Liver (tissue), 9 donors: ENCODE measurements around the gene LRIT2. TPM values are rescaled to one million over a fixed set of nuclear protein-coding genes. Genes with fewer than 3 reads are reported as not detected.

Experiments
- DNase-seq: peaks from one replicate; pipeline ENCODE4 v3.0.0-alpha.2; 2017; ENCODE audit warnings: low spot score
- H3K27ac ChIP-seq, 2 donors: one replicate each; pipeline ENCODE4 v1.7.0; 2013; ENCODE audit warnings: inconsistent platforms in 2 of 2, low read length in 2 of 2, control low read depth in 1 of 2, low read depth in 1 of 2, mild to moderate bottlenecking in 1 of 2
- H3K27me3 ChIP-seq, 4 donors: one replicate each; pipeline versions ENCODE4 v1.6.1 to v1.7.0; 2013; ENCODE audit warnings: low read length in 3 of 4, inconsistent platforms in 1 of 4, mild to moderate bottlenecking in 1 of 4, moderate library complexity in 1 of 4; ENCODE audit not compliant: control insufficient read depth in 4 of 4, insufficient read depth in 4 of 4
- H3K36me3 ChIP-seq, 4 donors: one replicate each; pipeline versions ENCODE4 v1.6.1 to v1.7.0; 2013; ENCODE audit warnings: low read length in 3 of 4, mild to moderate bottlenecking in 3 of 4, low read depth in 1 of 4, moderate library complexity in 1 of 4; ENCODE audit not compliant: control insufficient read depth in 4 of 4, insufficient read depth in 3 of 4
- H3K4me1 ChIP-seq, 4 donors: one replicate each; pipeline versions ENCODE4 v1.6.1 to v1.7.0; 2013; ENCODE audit warnings: low read length in 3 of 4, mild to moderate bottlenecking in 3 of 4, moderate library complexity in 1 of 4; ENCODE audit not compliant: control insufficient read depth in 4 of 4, insufficient read depth in 4 of 4
- H3K4me3 ChIP-seq, 3 donors: one replicate each; pipeline versions ENCODE4 v1.6.1 to v1.7.0; 2013; ENCODE audit warnings: low read length in 3 of 3, control low read depth in 1 of 3, low read depth in 1 of 3, mild to moderate bottlenecking in 1 of 3
- H3K9ac ChIP-seq, 2 donors: one replicate each; pipeline ENCODE4 v1.7.0; 2013; ENCODE audit warnings: low read length in 2 of 2, mild to moderate bottlenecking in 2 of 2, moderate library complexity in 2 of 2, control low read depth in 1 of 2, low read depth in 1 of 2
- H3K9me3 ChIP-seq, 4 donors: one replicate each; pipeline versions ENCODE4 v1.6.1 to v1.7.0; 2013; ENCODE audit warnings: low read length in 3 of 4; ENCODE audit not compliant: control insufficient read depth in 4 of 4
- EGR1 ChIP-seq, 2 donors: IDR thresholded peaks; 2 replicates each; pipeline ENCODE4 v1.6.1; 2016 to 2018; ENCODE audit warnings: antibody characterized with exemption in 2 of 2, low read depth in 2 of 2
- FOXA1 ChIP-seq: IDR thresholded peaks from 2 replicates; pipeline ENCODE4 v1.6.1; 2016; ENCODE audit warnings: antibody characterized with exemption
- FOXA2 ChIP-seq: IDR thresholded peaks from 2 replicates; pipeline ENCODE4 v1.6.1; 2016; ENCODE audit warnings: antibody characterized with exemption
- GABPA ChIP-seq, 2 donors: IDR thresholded peaks in 1 of 2; conservative IDR thresholded peaks in 1 of 2; 2 replicates each; pipeline ENCODE4 v1.6.1; 2016; ENCODE audit warnings: antibody characterized with exemption in 2 of 2, mild to moderate bottlenecking in 1 of 2, moderate library complexity in 1 of 2
- HNF4A ChIP-seq, 2 donors: conservative IDR thresholded peaks; 2 replicates each; pipeline ENCODE4 v1.6.1; 2016; ENCODE audit warnings: antibody characterized with exemption in 2 of 2, mild to moderate bottlenecking in 2 of 2
- HNF4G ChIP-seq: IDR thresholded peaks from 2 replicates; pipeline ENCODE4 v1.6.1; 2016; ENCODE audit warnings: antibody characterized with exemption
- JUND ChIP-seq, 2 donors: IDR thresholded peaks; 2 replicates each; pipeline ENCODE4 v1.6.1; 2016; ENCODE audit warnings: antibody characterized with exemption in 2 of 2
- MAX ChIP-seq: IDR thresholded peaks from 2 replicates; pipeline ENCODE4 v1.6.1; 2016; ENCODE audit warnings: antibody characterized with exemption
- NR2F2 ChIP-seq: IDR thresholded peaks from 2 replicates; pipeline ENCODE4 v1.6.1; 2016; ENCODE audit warnings: antibody characterized with exemption
- RAD21 ChIP-seq, 2 donors: IDR thresholded peaks; 2 replicates each; pipeline ENCODE4 v1.6.1; 2016; ENCODE audit warnings: antibody characterized with exemption in 2 of 2, mild to moderate bottlenecking in 2 of 2
- RXRA ChIP-seq, 2 donors: IDR thresholded peaks; 2 replicates each; pipeline ENCODE4 v1.6.1; 2017 to 2018; ENCODE audit warnings: antibody characterized with exemption in 2 of 2, mild to moderate bottlenecking in 1 of 2
- SP1 ChIP-seq: IDR thresholded peaks from 2 replicates; pipeline ENCODE4 v1.6.1; 2018; ENCODE audit warnings: antibody characterized with exemption, mild to moderate bottlenecking
- TAF1 ChIP-seq: conservative IDR thresholded peaks from 2 replicates; pipeline ENCODE4 v1.6.1; 2016; ENCODE audit warnings: antibody characterized with exemption, mild to moderate bottlenecking
- YY1 ChIP-seq: IDR thresholded peaks from 2 replicates; pipeline ENCODE4 v1.6.1; 2016; ENCODE audit warnings: antibody characterized with exemption, mild to moderate bottlenecking
- ZBTB33 ChIP-seq: IDR thresholded peaks from 2 replicates; pipeline ENCODE4 v1.6.1; 2016; ENCODE audit warnings: antibody characterized with exemption
- WGBS: extraction: QIAGEN DNeasy Blood & Tissue Kit; methylation state at CpG from one replicate; pipeline ENCODE4 v1.1.7; 2013; 5-methylcytosine and 5-hydroxymethylcytosine counted together
- polyA plus RNA-seq, 2 donors: library from polyadenylated mRNA; stranded (reverse) in 1 of 2; unstranded in 1 of 2; fragments of 200-250 nt in 1 of 2; fragments of >200 nt in 1 of 2; fragmentation: Nextera tagmentation in 1 of 2; extraction: Ambion mirVana in 1 of 2; gene quantifications; one replicate each; pipeline versions ENCODE4 v1.2.1 to v1.2.3, GENCODE V29; 2013 to 2015
- total RNA-seq, 2 donors: library from RNA; depleted of rRNA; stranded (reverse); fragments of >200 nt; gene quantifications; one replicate each; pipeline ENCODE4 v1.2.3, GENCODE V29; 2014
- TF ChIP-seq, protein P1 (sequence below): IDR thresholded peaks from 2 replicates; pipeline ENCODE4 v1.6.1; 2016; ENCODE audit warnings: antibody characterized with exemption, mild to moderate bottlenecking
- TF ChIP-seq, protein P2 (sequence below): fragments of 150-350 bp; IDR thresholded peaks from 2 replicates; pipeline ENCODE4 v1.5.1; 2017; ENCODE audit warnings: improper control_type of control experiment, low read depth, low read length; ENCODE audit not compliant: missing input control
- TF ChIP-seq, protein P3 (sequence below): IDR thresholded peaks from 2 replicates; pipeline ENCODE4 v1.6.1; 2016; ENCODE audit warnings: antibody characterized with exemption
- donor health status: healthy.
- donor health status: healthy.
- donor health status: healthy.
- donor health status: healthy.
- donor health status: healthy.

Gene LRIT2
- total and polyA plus RNA-seq, 4 donors, result not detected

DNA sequence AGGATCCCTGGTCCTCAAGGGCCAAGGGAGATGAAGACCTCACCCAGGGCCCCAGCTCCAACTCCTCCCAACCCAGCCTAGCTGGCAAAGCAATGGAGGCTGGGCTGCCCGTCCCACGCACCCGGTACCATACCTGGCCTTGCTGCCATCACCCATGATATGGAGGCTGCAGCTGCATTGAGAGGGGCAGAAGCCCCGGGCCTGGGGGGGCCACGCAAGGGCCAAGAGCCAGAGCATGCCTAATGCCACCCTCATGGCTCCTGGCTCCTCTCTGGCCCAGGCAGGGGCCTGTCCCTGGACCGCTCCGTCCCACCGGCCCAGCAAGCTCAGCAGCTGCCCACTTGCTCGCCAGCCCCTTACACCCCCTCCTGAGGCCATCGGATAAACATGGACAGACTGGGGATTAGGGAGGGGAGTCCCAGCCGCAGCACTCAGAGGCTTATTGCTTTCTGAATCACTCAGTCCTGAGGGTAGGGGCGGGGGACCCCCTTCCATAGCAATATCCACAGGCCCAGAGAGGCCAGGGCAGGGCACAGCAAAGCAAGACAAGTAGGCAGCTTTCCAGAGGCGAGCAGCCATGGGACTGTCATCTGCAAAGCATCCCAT lies 15.9 kb upstream of the LRIT2 start, which contains the start of gene LRIT1:
TSS of gene LRIT1 (minus strand) at position 362 of the 606 bp plus-strand sequence. CDS start at position 255, 107 bp downstream.
- DNase-seq, result no peak
- Histone ChIP-seq H3K9me3 (peaks cover 0 to 3% (median under 1%) of the 10 kb centered on the region in 4 donors), H3K36me3 (no peaks in the 10 kb centered on the region), H3K4me3 (no peak within 1 kb of the TSS), H3K9ac (no peak within 1 kb of the TSS), H3K27me3 (peaks cover 0 to 7% (median 3%) of the 10 kb centered on the region in 4 donors), H3K27ac (no peak within 1 kb of the TSS), H3K4me1 (no peaks in the 10 kb centered on the region)
- 86% methylated on average over 13 of the region's 13 CpGs for WGBS
- no peak for TF ChIP-seq HNF4G
- no peak for TF ChIP-seq SP1
- no peak for TF ChIP-seq HNF4A (conservative IDR thresholded peaks at IDR 0.05)
- TF ChIP-seq, protein P1, sequence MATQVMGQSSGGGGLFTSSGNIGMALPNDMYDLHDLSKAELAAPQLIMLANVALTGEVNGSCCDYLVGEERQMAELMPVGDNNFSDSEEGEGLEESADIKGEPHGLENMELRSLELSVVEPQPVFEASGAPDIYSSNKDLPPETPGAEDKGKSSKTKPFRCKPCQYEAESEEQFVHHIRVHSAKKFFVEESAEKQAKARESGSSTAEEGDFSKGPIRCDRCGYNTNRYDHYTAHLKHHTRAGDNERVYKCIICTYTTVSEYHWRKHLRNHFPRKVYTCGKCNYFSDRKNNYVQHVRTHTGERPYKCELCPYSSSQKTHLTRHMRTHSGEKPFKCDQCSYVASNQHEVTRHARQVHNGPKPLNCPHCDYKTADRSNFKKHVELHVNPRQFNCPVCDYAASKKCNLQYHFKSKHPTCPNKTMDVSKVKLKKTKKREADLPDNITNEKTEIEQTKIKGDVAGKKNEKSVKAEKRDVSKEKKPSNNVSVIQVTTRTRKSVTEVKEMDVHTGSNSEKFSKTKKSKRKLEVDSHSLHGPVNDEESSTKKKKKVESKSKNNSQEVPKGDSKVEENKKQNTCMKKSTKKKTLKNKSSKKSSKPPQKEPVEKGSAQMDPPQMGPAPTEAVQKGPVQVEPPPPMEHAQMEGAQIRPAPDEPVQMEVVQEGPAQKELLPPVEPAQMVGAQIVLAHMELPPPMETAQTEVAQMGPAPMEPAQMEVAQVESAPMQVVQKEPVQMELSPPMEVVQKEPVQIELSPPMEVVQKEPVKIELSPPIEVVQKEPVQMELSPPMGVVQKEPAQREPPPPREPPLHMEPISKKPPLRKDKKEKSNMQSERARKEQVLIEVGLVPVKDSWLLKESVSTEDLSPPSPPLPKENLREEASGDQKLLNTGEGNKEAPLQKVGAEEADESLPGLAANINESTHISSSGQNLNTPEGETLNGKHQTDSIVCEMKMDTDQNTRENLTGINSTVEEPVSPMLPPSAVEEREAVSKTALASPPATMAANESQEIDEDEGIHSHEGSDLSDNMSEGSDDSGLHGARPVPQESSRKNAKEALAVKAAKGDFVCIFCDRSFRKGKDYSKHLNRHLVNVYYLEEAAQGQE, result no peak
- no peak for TF ChIP-seq YY1
- no peak for TF ChIP-seq ZBTB33
- TF ChIP-seq, protein P2, sequence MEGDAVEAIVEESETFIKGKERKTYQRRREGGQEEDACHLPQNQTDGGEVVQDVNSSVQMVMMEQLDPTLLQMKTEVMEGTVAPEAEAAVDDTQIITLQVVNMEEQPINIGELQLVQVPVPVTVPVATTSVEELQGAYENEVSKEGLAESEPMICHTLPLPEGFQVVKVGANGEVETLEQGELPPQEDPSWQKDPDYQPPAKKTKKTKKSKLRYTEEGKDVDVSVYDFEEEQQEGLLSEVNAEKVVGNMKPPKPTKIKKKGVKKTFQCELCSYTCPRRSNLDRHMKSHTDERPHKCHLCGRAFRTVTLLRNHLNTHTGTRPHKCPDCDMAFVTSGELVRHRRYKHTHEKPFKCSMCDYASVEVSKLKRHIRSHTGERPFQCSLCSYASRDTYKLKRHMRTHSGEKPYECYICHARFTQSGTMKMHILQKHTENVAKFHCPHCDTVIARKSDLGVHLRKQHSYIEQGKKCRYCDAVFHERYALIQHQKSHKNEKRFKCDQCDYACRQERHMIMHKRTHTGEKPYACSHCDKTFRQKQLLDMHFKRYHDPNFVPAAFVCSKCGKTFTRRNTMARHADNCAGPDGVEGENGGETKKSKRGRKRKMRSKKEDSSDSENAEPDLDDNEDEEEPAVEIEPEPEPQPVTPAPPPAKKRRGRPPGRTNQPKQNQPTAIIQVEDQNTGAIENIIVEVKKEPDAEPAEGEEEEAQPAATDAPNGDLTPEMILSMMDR, result no peak
- TF ChIP-seq RAD21 (IDR thresholded peaks at IDR 0.05), result no peak
- TF ChIP-seq EGR1 (IDR thresholded peaks at IDR 0.05; ENCODE audit: low read depth in 2 of 2), result no peak
- TF ChIP-seq RXRA (IDR thresholded peaks at IDR 0.05), result no peak
- TF ChIP-seq GABPA (IDR thresholded peaks at IDR 0.05 in 1 of 2, conservative IDR thresholded peaks at IDR 0.05 in 1 of 2), result no peak
- TF ChIP-seq MAX, result no peak
- no peak for TF ChIP-seq FOXA1
- TF ChIP-seq JUND (IDR thresholded peaks at IDR 0.05), result no peak
- no peak for TF ChIP-seq TAF1
- TF ChIP-seq, protein P3, sequence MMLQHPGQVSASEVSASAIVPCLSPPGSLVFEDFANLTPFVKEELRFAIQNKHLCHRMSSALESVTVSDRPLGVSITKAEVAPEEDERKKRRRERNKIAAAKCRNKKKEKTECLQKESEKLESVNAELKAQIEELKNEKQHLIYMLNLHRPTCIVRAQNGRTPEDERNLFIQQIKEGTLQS, result no peak
- no peak for TF ChIP-seq NR2F2
- TF ChIP-seq FOXA2, result no peak
